DLD1 (cell line): ENCODE data around the gene RAD23B.

Source experiments
- in situ Hi-C: cut with HindIII; loops from 2 replicates; pipeline ENCODE4 v1.10.0; 2017; ENCODE audit warnings: low sequenced_read_pairs

The RAD23B gene

DNA sequence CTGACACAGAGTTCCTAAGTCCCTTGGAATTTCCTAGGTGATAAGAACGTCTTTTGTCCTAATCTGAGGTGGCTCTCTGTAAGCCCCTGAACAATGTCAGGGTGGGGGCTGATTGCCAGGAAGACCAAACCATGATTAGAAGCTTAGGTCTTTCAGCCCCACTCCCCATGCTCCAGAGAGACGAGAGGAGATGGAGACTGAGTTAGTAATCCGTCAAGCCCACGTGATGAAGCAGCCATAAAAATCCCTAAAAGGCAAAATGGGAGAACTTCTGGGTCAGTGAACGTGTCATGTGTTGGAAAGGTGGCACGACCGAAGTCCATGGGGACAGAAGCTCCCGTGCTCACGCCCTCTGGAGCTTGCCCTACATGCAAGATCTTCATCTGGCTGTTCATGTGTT is 85.6 kb downstream of the RAD23B start:
- in situ Hi-C loops, result no loop called here

DNA sequence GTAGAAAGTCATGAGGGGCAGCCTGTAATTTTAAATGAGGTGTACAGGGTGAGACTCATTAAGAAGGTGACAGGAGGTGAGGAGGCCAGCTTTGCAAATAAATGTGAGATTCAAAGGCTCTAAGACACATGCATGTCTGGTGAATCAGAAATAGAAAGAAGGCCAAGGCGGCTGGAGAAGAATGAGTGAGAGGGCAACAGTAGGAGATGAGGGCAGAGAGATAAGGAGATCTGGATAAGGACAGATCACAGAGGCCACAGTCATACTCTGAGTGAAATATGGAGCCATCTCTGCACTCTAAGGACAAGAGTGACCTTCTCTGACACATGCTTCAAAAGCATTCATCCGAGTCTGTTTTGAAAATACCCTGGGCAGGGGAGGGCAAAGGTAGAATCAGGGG is 90.7 kb downstream of the RAD23B start:
- in situ Hi-C loops, result no loop called here

DNA sequence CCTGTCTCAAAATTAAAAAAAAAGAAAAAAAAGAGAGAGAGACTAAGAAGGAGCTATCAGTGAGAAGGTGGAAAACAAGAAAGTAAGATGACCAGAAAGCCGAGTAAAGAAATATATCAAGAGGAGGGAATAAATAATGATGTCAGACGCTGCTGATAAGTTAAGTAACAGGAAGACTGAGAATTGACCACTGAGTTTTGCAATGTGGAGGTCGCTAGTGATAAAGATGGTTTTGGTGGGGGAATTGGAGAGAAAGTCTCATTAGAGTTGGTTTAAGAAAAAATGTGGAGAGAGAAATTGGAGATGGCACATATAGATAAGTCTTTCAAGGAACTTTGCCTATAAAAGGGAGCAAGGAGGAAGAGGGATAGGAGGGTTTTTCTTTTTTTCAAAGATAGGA is 91.9 kb downstream of the RAD23B start:
- in situ Hi-C loops, result no loop called here

DNA sequence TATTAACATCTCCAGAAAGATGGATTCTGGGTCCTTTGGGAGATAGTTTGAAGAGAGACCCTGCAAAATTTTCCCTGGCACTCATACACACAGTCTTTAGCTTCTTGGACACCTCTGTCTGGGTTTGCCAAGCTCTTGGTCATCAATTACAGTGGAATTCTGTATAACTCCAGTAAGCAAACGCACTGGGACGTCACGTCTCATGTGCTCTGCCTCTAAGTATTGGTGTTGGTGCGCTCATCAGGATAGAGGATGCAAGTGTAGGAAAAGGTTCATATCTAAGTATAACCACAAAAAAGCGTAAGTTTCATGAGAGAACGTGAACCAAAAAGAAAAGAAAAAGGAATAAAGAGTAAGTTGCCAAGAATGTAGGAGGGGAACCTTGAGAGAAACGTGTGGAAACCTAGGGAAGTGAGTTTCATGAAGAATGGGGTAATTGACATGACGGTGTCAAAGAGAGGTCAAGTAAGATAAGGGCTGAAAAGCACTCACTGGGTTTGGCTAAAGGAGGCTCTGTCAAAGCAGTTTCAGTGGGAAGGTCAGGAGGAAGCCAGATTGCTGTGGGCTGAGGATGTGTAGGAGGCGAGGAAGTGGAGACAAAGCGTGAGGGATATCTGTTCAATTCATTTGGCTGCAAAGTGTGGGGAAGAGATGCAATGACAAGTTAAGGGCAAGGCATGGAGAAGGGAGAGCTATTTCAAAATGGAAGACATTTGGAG is 92.7 kb downstream of the RAD23B start:
- in situ Hi-C loops, result no loop called here

DNA sequence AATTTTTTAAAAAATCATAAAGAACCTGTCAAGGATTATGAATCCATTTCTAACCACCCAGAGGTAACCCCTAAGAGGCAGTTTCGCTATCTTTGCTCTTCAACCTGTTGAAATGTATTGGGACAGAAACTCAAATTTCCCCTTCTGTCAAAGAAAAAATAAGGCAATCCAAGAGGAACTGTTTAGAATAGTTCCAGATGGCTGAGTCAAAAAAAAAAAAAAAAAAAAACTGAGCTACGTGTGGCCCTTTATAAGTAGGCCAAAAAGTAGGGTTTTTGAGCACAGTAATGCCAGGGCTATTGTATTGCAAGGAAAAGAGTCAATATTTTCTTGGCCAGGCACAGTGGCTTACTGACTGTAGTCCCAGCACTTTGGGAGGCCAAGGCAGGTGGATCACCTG is 94.9 kb downstream of the RAD23B start:
- in situ Hi-C loops, result no loop called here
